Central memory CD8-positive, alpha-beta T cell (primary cell): Measurements from ENCODE around the gene SUSD1.
"Not testable (repeated sequence)": the region's sequence is repeated elsewhere in the genome, so short reads cannot be mapped to it uniquely, and the experiment has no call there.

Source experiments
- ATAC-seq: fragments of 150-1000 bp; cut with Tn5 transposase; replicated peaks from 2 replicates; pipeline ENCODE4 v1.10.0; 2022; ENCODE audit warnings: mild to moderate bottlenecking, moderate FRiP score, moderate number of reproducible peaks; ENCODE audit not compliant: poor library complexity, severe bottlenecking; ENCODE audit errors: extremely low read depth
- DNase-seq, 2 donors: peaks; one replicate each; pipeline ENCODE4 v3.0.0; 2021; ENCODE audit warnings: low spot score in 2 of 2
- H3K27ac Mint-ChIP-seq: one replicate; pipeline ENCODE4 v1.8.0; 2022; ENCODE audit warnings: low read depth, mild to moderate bottlenecking, moderate library complexity, mixed read lengths
- H3K27me3 Mint-ChIP-seq: one replicate; pipeline ENCODE4 v1.8.0; 2022; ENCODE audit warnings: mixed read lengths
- H3K36me3 Mint-ChIP-seq: one replicate; pipeline ENCODE4 v1.8.0; 2022; ENCODE audit warnings: mild to moderate bottlenecking, moderate library complexity, mixed read lengths; ENCODE audit not compliant: insufficient read depth
- H3K4me1 Mint-ChIP-seq: one replicate; pipeline ENCODE4 v1.8.0; 2022; ENCODE audit warnings: mixed read lengths
- H3K4me3 Mint-ChIP-seq: one replicate; pipeline ENCODE4 v1.8.0; 2022; ENCODE audit warnings: mild to moderate bottlenecking, moderate library complexity, mixed read lengths
- H3K9me3 Mint-ChIP-seq: one replicate; pipeline ENCODE4 v1.8.0; 2022; ENCODE audit warnings: mixed read lengths

SUSD1 gene

GRCh38 chr9:112174965-112175795 is at the start of gene SUSD1:
Gene SUSD1, minus strand, starts transcription at chr9:112175297. Its CDS starts 62 bp downstream, at chr9:112175235.
- peaks cover 76% of the 10 kb centered on the region for H3K4me1 Mint-ChIP-seq
- H3K36me3 Mint-ChIP-seq: peaks cover 6% of the 10 kb centered on the region
- no peaks in the 10 kb centered on the region for H3K27me3 Mint-ChIP-seq
- ATAC-seq (peak; percentile 47), DNase-seq (peak in 1 of 2 donors; percentile 17)
- H3K4me3 Mint-ChIP-seq: peak within 1 kb of the TSS; percentile 91
- H3K27ac Mint-ChIP-seq: peak within 1 kb of the TSS; percentile 95
- H3K9me3 Mint-ChIP-seq: no peaks in the 10 kb centered on the region

GRCh38 chr9:112224401-112225289 is 49.5 kb upstream of the SUSD1 start:
- Mint-ChIP-seq H3K27ac (peak overlapping the region; percentile 19), H3K9me3 (no peaks in the 10 kb centered on the region), H3K36me3 (peaks cover 58% of the 10 kb centered on the region), H3K4me3 (no peak overlapping the region), H3K4me1 (peaks cover 12% of the 10 kb centered on the region), H3K27me3 (no peaks in the 10 kb centered on the region)
- no peak for DNase-seq
- ATAC-seq: no peak

- Mint-ChIP-seq H3K4me1 (peaks cover 18% of the 10 kb centered on the region), H3K36me3 (peaks cover 35% of the 10 kb centered on the region)
- no peak for DNase-seq
Measured at GRCh38 chr9:112218908-112219307, 43.8 kb upstream of the SUSD1 start.

GRCh38 chr9:112212926-112213325 is 37.8 kb upstream of the SUSD1 start:
- Mint-ChIP-seq H3K36me3 (peaks cover 26% of the 10 kb centered on the region), H3K27me3 (no peaks in the 10 kb centered on the region), H3K9me3 (peaks cover 7% of the 10 kb centered on the region), H3K4me3 (no peak overlapping the region), H3K4me1 (peaks cover 3% of the 10 kb centered on the region), H3K27ac (no peak overlapping the region)
- no peak for ATAC-seq
- DNase-seq: no peak

More at GRCh38 chr9:112218908-112219307, 43.8 kb upstream of the SUSD1 start:
- Mint-ChIP-seq H3K9me3 (no peaks in the 10 kb centered on the region), H3K27me3 (no peaks in the 10 kb centered on the region), H3K27ac (peak overlapping the region; percentile 77), H3K4me3 (peak overlapping the region; percentile 47)
- ATAC-seq: peak; percentile 70

GRCh38 chr9:112207451-112207850 is 32.4 kb upstream of the SUSD1 start:
- Mint-ChIP-seq H3K27ac (no peak overlapping the region), H3K36me3 (peaks cover 12% of the 10 kb centered on the region), H3K9me3 (peaks cover 15% of the 10 kb centered on the region), H3K27me3 (no peaks in the 10 kb centered on the region), H3K4me3 (no peak overlapping the region), H3K4me1 (no peaks in the 10 kb centered on the region)
- DNase-seq (no peak), ATAC-seq (no peak)

GRCh38 chr9:112203536-112203935 is 28.4 kb upstream of the SUSD1 start:
- peaks cover 15% of the 10 kb centered on the region for H3K9me3 Mint-ChIP-seq
- peaks cover 7% of the 10 kb centered on the region for H3K4me1 Mint-ChIP-seq
- ATAC-seq (no peak), DNase-seq (no peak)
- H3K27me3 Mint-ChIP-seq: no peaks in the 10 kb centered on the region
- no peak overlapping the region for H3K27ac Mint-ChIP-seq
- peaks cover 2% of the 10 kb centered on the region for H3K36me3 Mint-ChIP-seq
- no peak overlapping the region for H3K4me3 Mint-ChIP-seq

GRCh38 chr9:112200711-112201110 is 25.6 kb upstream of the SUSD1 start:
- no peak for DNase-seq
- Mint-ChIP-seq H3K4me3 (no peak overlapping the region), H3K27me3 (no peaks in the 10 kb centered on the region), H3K4me1 (peaks cover 7% of the 10 kb centered on the region), H3K36me3 (no peaks in the 10 kb centered on the region), H3K9me3 (peaks cover 3% of the 10 kb centered on the region), H3K27ac (no peak overlapping the region)
- no peak for ATAC-seq

- Mint-ChIP-seq H3K27me3 (no peaks in the 10 kb centered on the region), H3K9me3 (peaks cover 3% of the 10 kb centered on the region), H3K4me1 (peaks cover 7% of the 10 kb centered on the region), H3K4me3 (no peak overlapping the region), H3K27ac (no peak overlapping the region), H3K36me3 (no peaks in the 10 kb centered on the region)
- ATAC-seq (no peak), DNase-seq (no peak)
Measured at GRCh38 chr9:112198646-112199045, 23.5 kb upstream of the SUSD1 start.

- Mint-ChIP-seq H3K27ac (no peak overlapping the region), H3K4me3 (no peak overlapping the region), H3K27me3 (no peaks in the 10 kb centered on the region), H3K36me3 (no peaks in the 10 kb centered on the region), H3K4me1 (peaks cover 7% of the 10 kb centered on the region), H3K9me3 (no peaks in the 10 kb centered on the region)
- ATAC-seq: no peak
- DNase-seq: no peak
Measured at GRCh38 chr9:112194969-112195431, 19.9 kb upstream of the SUSD1 start.

- no peak for ATAC-seq
- Mint-ChIP-seq H3K27ac (no peak overlapping the region), H3K4me3 (no peak overlapping the region), H3K27me3 (no peaks in the 10 kb centered on the region), H3K9me3 (no peaks in the 10 kb centered on the region), H3K4me1 (no peaks in the 10 kb centered on the region), H3K36me3 (no peaks in the 10 kb centered on the region)
- DNase-seq: no peak
Measured at GRCh38 chr9:112193572-112194288, 18.6 kb upstream of the SUSD1 start.

- H3K36me3 Mint-ChIP-seq, ATAC-seq, DNase-seq, H3K9me3 Mint-ChIP-seq, H3K27me3 Mint-ChIP-seq, H3K27ac Mint-ChIP-seq, H3K4me3 Mint-ChIP-seq, H3K4me1 Mint-ChIP-seq: not testable (repeated sequence)
Measured at GRCh38 chr9:112190320-112190719, 15.2 kb upstream of the SUSD1 start.

GRCh38 chr9:112188884-112189283 is 13.8 kb upstream of the SUSD1 start:
- no peak for ATAC-seq
- Mint-ChIP-seq H3K9me3 (no peaks in the 10 kb centered on the region), H3K27me3 (no peaks in the 10 kb centered on the region), H3K4me1 (no peaks in the 10 kb centered on the region), H3K36me3 (no peaks in the 10 kb centered on the region), H3K27ac (no peak overlapping the region), H3K4me3 (no peak overlapping the region)
- no peak for DNase-seq
